AG09309 (cell line): Measurements from ENCODE around the gene TMPRSS4.

Experiments
- DNase-seq: peaks from one replicate; pipeline ENCODE4 v3.0.0-alpha.2; 2010; ENCODE audit warnings: low read depth
- H3K4me3 ChIP-seq: 2 replicates; pipeline ENCODE4 v1.5.1; 2011; ENCODE audit warnings: mild to moderate bottlenecking, low read depth, low read length, moderate library complexity; ENCODE audit not compliant: control insufficient read depth
- CTCF ChIP-seq: IDR thresholded peaks from 2 replicates; pipeline ENCODE4 v1.5.1; 2011; ENCODE audit warnings: mild to moderate bottlenecking, low read depth, low read length, inconsistent platforms; ENCODE audit not compliant: insufficient read depth, control insufficient read depth; ENCODE audit errors: missing control alignments

Gene TMPRSS4

GRCh38 chr11:118133816-118134215, 56.9 kb downstream of the TMPRSS4 start:
- TF ChIP-seq CTCF, result no peak

GRCh38 chr11:118135051-118135795, 58.3 kb downstream of the TMPRSS4 start:
- no peak for DNase-seq
- no peak for TF ChIP-seq CTCF
- no peak overlapping the region for H3K4me3 ChIP-seq

More at GRCh38 chr11:118133816-118134215, 56.9 kb downstream of the TMPRSS4 start:
- no peak overlapping the region for H3K4me3 ChIP-seq
- no peak for DNase-seq

GRCh38 chr11:118135796-118136165, 58.9 kb downstream of the TMPRSS4 start:
- DNase-seq, result no peak
- no peak overlapping the region for H3K4me3 ChIP-seq
- no peak for TF ChIP-seq CTCF

- H3K4me3 ChIP-seq, result no peak overlapping the region
- no peak for TF ChIP-seq CTCF
- DNase-seq, result no peak
These were observed 59.5 kb downstream of the TMPRSS4 start for GRCh38 chr11:118136341-118136740.

- DNase-seq, result no peak
- no peak overlapping the region for H3K4me3 ChIP-seq
- TF ChIP-seq CTCF, result no peak
These were observed 59.9 kb downstream of the TMPRSS4 start for GRCh38 chr11:118136801-118137200.

- TF ChIP-seq CTCF, result no peak
- no peak overlapping the region for H3K4me3 ChIP-seq
- DNase-seq, result no peak
These were observed 62.1 kb downstream of the TMPRSS4 start for GRCh38 chr11:118138839-118139420.
